Choroid plexus epithelial cell (primary cell): ENCODE data around the gene GRHPR.
A peak's percentile ranks its signal among the peaks of the same experiment; 100 is the strongest.
"Not testable (repeated sequence)": the region's sequence is repeated elsewhere in the genome, so short reads cannot be mapped to it uniquely, and the experiment has no call there.

Experiments used
- DNase-seq: peaks from one replicate; pipeline ENCODE4 v3.0.0-alpha.2; 2010; ENCODE audit warnings: low read depth
- H3K4me3 ChIP-seq: 2 replicates; pipeline ENCODE4 v1.5.1; 2011; ENCODE audit warnings: low read depth, mild to moderate bottlenecking, control low read depth, low read length, moderate library complexity
- CTCF ChIP-seq: conservative IDR thresholded peaks from 2 replicates; pipeline ENCODE4 v1.5.1; 2011; ENCODE audit warnings: low read depth, mild to moderate bottlenecking, control low read depth, inconsistent platforms, low read length, moderate library complexity

The GRHPR gene

GRCh38 chr9:37383876-37384746, 38.4 kb upstream of the GRHPR start:
- no peak for DNase-seq
- no peak overlapping the region for H3K4me3 ChIP-seq
- TF ChIP-seq CTCF = no peak

GRCh38 chr9:37385286-37385685, 37.2 kb upstream of the GRHPR start:
- DNase-seq = no peak
- TF ChIP-seq CTCF = no peak
- no peak overlapping the region for H3K4me3 ChIP-seq

GRCh38 chr9:37386988-37387387, 35.5 kb upstream of the GRHPR start:
- TF ChIP-seq CTCF = no peak
- no peak for DNase-seq
- no peak overlapping the region for H3K4me3 ChIP-seq

- DNase-seq = peak; percentile 29
- TF ChIP-seq CTCF = peak; percentile 58
- no peak overlapping the region for H3K4me3 ChIP-seq
Observed at GRCh38 chr9:37390759-37391158, 31.7 kb upstream of the GRHPR start.

GRCh38 chr9:37392272-37392671, 30.2 kb upstream of the GRHPR start:
- no peak for TF ChIP-seq CTCF
- no peak for DNase-seq
- no peak overlapping the region for H3K4me3 ChIP-seq

- TF ChIP-seq CTCF = no peak
- no peak for DNase-seq
- H3K4me3 ChIP-seq = no peak overlapping the region
Observed at GRCh38 chr9:37395229-37395628, 27.3 kb upstream of the GRHPR start.

GRCh38 chr9:37395663-37396062, 26.8 kb upstream of the GRHPR start:
- no peak for DNase-seq
- TF ChIP-seq CTCF = no peak
- H3K4me3 ChIP-seq = no peak overlapping the region

GRCh38 chr9:37397948-37398347, 24.5 kb upstream of the GRHPR start:
- H3K4me3 ChIP-seq, DNase-seq: not testable (repeated sequence)
